ENCODE results near the gene CNR1. TPM values are rescaled to one million over a fixed set of nuclear protein-coding genes. Genes with fewer than 3 reads are reported as not detected.

The CNR1 gene
- total RNA-seq, 1 donor from 2014 or later, result 6.3 TPM

- Mint-ChIP-seq H3K4me1 (no peaks in the 10 kb centered on the region), H3K27me3 (ENCODE audit: low read depth) (no peaks in the 10 kb centered on the region), H3K4me3 (no peak overlapping the region), H3K9me3 (peaks cover 3% of the 10 kb centered on the region), H3K27ac (no peak overlapping the region), H3K36me3 (no peaks in the 10 kb centered on the region)
- no peak for TF ChIP-seq CTCF (IDR thresholded peaks at IDR 0.05; ENCODE audit: unreplicated experiment)
- DNase-seq (ENCODE audit: low spot score in 2 of 2, unreplicated experiment in 2 of 2), result no peak
Measured at GRCh38 chr6:88134575-88134974, 31.6 kb downstream of the CNR1 start.

- H3K27ac Mint-ChIP-seq, result no peak overlapping the region
- H3K9me3 Mint-ChIP-seq, result peaks cover 3% of the 10 kb centered on the region
- DNase-seq (ENCODE audit: low spot score in 2 of 2, unreplicated experiment in 2 of 2), result no peak
- H3K27me3 Mint-ChIP-seq (ENCODE audit: low read depth), result no peaks in the 10 kb centered on the region
- H3K4me1 Mint-ChIP-seq, result no peaks in the 10 kb centered on the region
- no peaks in the 10 kb centered on the region for H3K36me3 Mint-ChIP-seq
- H3K4me3 Mint-ChIP-seq, result no peak overlapping the region
- no peak for TF ChIP-seq CTCF (IDR thresholded peaks at IDR 0.05; ENCODE audit: unreplicated experiment)
Measured at GRCh38 chr6:88133718-88134117, 32.4 kb downstream of the CNR1 start.

- no peak for DNase-seq (ENCODE audit: low spot score in 2 of 2, unreplicated experiment in 2 of 2)
- Mint-ChIP-seq H3K4me3 (no peak overlapping the region), H3K4me1 (no peaks in the 10 kb centered on the region), H3K27ac (no peak overlapping the region), H3K36me3 (no peaks in the 10 kb centered on the region), H3K27me3 (ENCODE audit: low read depth) (no peaks in the 10 kb centered on the region), H3K9me3 (peaks cover 16% of the 10 kb centered on the region)
- no peak for TF ChIP-seq CTCF (IDR thresholded peaks at IDR 0.05; ENCODE audit: unreplicated experiment)
Measured at GRCh38 chr6:88124925-88125557, 41.1 kb downstream of the CNR1 start.

DNA sequence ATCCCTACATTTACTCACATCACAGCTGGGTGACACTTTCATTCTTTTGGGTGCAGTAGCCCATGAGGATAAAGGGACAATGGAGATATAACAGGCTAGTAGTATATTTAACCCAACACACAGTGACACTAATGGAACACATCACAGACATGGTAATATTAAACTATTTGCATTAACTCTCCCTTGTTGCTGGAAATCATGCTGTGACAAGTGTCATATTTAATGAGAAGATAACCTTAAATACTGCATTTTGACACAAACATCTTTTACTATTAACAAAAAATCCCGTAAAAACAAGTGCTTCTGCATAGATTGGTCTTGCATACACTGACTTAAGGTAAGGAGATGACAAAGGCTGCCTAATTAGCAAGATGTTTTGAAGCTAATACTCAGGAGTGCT, 45.5 kb downstream of the CNR1 start:
- Mint-ChIP-seq H3K4me3 (no peak overlapping the region), H3K4me1 (no peaks in the 10 kb centered on the region), H3K36me3 (no peaks in the 10 kb centered on the region), H3K27ac (no peak overlapping the region), H3K9me3 (peaks cover 13% of the 10 kb centered on the region), H3K27me3 (ENCODE audit: low read depth) (peaks cover 2% of the 10 kb centered on the region)
- no peak for TF ChIP-seq CTCF (IDR thresholded peaks at IDR 0.05; ENCODE audit: unreplicated experiment)
- DNase-seq (ENCODE audit: low spot score in 2 of 2, unreplicated experiment in 2 of 2), result no peak

DNA sequence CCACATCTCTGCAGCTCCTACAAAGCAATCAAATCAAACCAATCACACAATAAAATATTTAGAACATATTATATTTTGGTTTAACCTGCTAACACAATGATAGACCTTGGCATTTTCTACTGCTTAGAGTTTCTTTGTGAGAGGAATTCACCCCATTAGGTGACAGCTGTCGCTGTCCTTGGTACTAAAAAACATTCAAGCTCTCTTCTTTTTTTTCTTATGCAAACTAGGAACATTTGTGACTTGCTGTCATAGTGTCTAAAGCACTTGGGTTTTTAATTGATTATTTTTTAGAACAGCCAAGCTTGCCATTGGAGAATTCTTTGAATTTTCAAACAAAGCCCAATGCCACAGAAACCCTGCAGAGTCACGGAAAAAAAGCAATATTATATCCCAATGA, 46.4 kb downstream of the CNR1 start:
- peaks cover 6% of the 10 kb centered on the region for H3K9me3 Mint-ChIP-seq
- H3K27ac Mint-ChIP-seq, result no peak overlapping the region
- no peak overlapping the region for H3K4me3 Mint-ChIP-seq
- no peak for TF ChIP-seq CTCF (IDR thresholded peaks at IDR 0.05; ENCODE audit: unreplicated experiment)
- H3K4me1 Mint-ChIP-seq, result no peaks in the 10 kb centered on the region
- H3K27me3 Mint-ChIP-seq (ENCODE audit: low read depth), result peaks cover 2% of the 10 kb centered on the region
- no peak for DNase-seq (ENCODE audit: low spot score in 2 of 2, unreplicated experiment in 2 of 2)
- H3K36me3 Mint-ChIP-seq, result no peaks in the 10 kb centered on the region

DNA sequence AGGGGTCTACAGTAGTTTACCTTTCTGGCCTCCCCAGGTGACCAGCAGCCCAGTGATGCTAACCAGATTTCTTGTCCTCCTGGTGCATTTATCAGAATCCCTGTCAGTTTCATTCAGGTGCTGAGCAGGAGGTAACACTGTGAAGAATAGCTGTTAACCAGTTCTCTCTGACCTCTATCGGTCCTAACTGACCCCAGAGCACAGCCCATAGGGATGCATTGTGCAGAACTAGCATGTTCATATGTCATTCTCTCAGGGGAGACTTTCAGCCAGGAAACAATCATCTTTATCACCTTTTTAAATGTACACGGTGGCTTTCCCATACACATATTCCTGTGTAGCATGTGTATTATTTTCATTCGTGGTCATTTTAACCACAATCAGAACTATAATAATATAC, 49.9 kb downstream of the CNR1 start:
- H3K27ac Mint-ChIP-seq, result no peak overlapping the region
- no peaks in the 10 kb centered on the region for H3K4me1 Mint-ChIP-seq
- H3K4me3 Mint-ChIP-seq, result no peak overlapping the region
- peaks cover 24% of the 10 kb centered on the region for H3K27me3 Mint-ChIP-seq (ENCODE audit: low read depth)
- H3K36me3 Mint-ChIP-seq, result no peaks in the 10 kb centered on the region
- DNase-seq (ENCODE audit: low spot score in 2 of 2, unreplicated experiment in 2 of 2), result no peak
- H3K9me3 Mint-ChIP-seq, result no peaks in the 10 kb centered on the region
- no peak for TF ChIP-seq CTCF (IDR thresholded peaks at IDR 0.05; ENCODE audit: unreplicated experiment)
